NB4 (cell line): ENCODE data around the gene POLRMT.

Experiments
- MYC ChIP-seq: IDR thresholded peaks from 2 replicates; pipeline ENCODE4 v1.6.1; 2011; ENCODE audit warnings: low read depth, low read length
- POLR2A ChIP-seq: IDR thresholded peaks from 2 replicates; pipeline ENCODE4 v1.6.1; 2011; ENCODE audit warnings: mild to moderate bottlenecking; ENCODE audit not compliant: insufficient read length; ENCODE audit errors: extremely low read depth
- TF ChIP-seq, protein P1 (sequence below): IDR thresholded peaks from one replicate; pipeline ENCODE4 v1.5.1; 2012; ENCODE audit warnings: low read depth, low read length

DNA sequence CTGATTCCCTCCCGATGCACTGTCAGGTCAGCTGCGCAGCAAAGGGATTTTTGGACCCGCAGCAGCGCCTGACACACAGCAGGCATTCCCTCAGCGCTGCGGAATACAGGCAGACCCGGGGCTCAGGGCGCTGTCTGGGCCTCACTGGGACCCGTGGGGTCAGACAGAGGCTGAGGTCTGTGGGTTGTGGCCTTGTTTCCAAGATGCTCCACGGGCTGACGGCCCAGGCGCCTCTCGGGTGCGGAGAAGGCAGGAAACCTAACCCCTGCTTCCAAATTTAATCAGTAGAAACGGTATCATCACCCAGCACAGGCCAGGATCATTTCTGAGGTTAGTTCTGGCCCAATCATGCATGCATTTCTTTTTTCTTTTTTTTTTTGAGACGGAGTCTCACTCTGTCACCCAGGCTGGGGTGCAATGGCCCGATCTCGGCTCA, 30.4 kb upstream of the POLRMT start:
- TF ChIP-seq, protein P1, sequence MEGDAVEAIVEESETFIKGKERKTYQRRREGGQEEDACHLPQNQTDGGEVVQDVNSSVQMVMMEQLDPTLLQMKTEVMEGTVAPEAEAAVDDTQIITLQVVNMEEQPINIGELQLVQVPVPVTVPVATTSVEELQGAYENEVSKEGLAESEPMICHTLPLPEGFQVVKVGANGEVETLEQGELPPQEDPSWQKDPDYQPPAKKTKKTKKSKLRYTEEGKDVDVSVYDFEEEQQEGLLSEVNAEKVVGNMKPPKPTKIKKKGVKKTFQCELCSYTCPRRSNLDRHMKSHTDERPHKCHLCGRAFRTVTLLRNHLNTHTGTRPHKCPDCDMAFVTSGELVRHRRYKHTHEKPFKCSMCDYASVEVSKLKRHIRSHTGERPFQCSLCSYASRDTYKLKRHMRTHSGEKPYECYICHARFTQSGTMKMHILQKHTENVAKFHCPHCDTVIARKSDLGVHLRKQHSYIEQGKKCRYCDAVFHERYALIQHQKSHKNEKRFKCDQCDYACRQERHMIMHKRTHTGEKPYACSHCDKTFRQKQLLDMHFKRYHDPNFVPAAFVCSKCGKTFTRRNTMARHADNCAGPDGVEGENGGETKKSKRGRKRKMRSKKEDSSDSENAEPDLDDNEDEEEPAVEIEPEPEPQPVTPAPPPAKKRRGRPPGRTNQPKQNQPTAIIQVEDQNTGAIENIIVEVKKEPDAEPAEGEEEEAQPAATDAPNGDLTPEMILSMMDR: no peak
- TF ChIP-seq MYC (no peak), POLR2A (no peak)
